ENCODE data around the gene CCDC74A.
"Not testable (repeated sequence)": the region's sequence is repeated elsewhere in the genome, so short reads cannot be mapped to it uniquely, and the experiment has no call there.

CCDC74A gene

DNA sequence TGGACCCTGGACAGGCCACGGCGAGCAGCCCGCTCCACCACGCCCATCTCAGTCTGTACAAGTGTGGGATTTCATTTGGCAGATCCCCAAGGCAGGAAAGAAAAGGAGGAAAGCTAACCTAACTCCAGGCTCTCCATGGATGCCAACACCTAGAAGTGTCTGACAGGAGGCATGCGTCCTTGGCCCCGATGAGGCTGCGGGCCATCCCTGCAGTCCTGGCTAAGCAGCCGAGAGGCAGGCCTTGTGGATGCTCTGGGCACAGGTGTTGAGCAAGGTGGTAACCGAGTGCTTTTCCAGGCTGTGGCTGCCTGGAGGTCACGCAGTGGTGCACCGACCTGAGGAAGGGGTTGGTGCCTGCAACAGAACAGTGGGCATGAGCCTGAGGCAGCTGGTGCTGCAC, 7.3 kb downstream of the CCDC74A start:
- DNase-seq (ENCODE audit: low read depth in 1 of 2, low spot score in 1 of 2) = not testable (repeated sequence)

DNA sequence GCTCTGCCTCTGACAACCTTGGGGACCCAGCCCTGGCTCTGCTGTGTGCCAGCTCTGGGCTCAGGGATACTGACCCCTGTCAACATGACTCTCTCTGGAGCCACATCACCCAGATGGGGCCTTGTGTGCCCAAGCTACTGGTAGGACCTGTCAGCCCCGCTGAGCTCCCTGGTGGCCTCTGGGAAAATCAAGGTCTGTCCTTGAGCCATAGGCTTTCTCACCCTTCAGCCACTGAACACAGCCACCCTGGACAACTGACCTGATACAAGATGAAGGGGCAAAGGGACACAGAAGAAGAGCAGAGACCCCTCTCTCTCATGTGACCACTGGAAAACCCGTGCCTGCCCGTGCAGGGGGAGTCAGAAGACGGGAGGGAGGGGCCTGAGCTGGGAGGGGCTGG, 7.8 kb downstream of the CCDC74A start:
- TF ChIP-seq, protein P1, sequence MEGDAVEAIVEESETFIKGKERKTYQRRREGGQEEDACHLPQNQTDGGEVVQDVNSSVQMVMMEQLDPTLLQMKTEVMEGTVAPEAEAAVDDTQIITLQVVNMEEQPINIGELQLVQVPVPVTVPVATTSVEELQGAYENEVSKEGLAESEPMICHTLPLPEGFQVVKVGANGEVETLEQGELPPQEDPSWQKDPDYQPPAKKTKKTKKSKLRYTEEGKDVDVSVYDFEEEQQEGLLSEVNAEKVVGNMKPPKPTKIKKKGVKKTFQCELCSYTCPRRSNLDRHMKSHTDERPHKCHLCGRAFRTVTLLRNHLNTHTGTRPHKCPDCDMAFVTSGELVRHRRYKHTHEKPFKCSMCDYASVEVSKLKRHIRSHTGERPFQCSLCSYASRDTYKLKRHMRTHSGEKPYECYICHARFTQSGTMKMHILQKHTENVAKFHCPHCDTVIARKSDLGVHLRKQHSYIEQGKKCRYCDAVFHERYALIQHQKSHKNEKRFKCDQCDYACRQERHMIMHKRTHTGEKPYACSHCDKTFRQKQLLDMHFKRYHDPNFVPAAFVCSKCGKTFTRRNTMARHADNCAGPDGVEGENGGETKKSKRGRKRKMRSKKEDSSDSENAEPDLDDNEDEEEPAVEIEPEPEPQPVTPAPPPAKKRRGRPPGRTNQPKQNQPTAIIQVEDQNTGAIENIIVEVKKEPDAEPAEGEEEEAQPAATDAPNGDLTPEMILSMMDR (IDR thresholded peaks at IDR 0.05; ENCODE audit: insufficient read depth, low read length) = no peak
- TF ChIP-seq SPI1 (IDR thresholded peaks at IDR 0.05; ENCODE audit: borderline replicate concordance, low read depth) (no peak), GABPA (IDR thresholded peaks at IDR 0.05; ENCODE audit: low read depth) (no peak), POLR2AphosphoS5 (IDR thresholded peaks at IDR 0.05; ENCODE audit: low read depth) (no peak)
- TF ChIP-seq, protein P2, sequence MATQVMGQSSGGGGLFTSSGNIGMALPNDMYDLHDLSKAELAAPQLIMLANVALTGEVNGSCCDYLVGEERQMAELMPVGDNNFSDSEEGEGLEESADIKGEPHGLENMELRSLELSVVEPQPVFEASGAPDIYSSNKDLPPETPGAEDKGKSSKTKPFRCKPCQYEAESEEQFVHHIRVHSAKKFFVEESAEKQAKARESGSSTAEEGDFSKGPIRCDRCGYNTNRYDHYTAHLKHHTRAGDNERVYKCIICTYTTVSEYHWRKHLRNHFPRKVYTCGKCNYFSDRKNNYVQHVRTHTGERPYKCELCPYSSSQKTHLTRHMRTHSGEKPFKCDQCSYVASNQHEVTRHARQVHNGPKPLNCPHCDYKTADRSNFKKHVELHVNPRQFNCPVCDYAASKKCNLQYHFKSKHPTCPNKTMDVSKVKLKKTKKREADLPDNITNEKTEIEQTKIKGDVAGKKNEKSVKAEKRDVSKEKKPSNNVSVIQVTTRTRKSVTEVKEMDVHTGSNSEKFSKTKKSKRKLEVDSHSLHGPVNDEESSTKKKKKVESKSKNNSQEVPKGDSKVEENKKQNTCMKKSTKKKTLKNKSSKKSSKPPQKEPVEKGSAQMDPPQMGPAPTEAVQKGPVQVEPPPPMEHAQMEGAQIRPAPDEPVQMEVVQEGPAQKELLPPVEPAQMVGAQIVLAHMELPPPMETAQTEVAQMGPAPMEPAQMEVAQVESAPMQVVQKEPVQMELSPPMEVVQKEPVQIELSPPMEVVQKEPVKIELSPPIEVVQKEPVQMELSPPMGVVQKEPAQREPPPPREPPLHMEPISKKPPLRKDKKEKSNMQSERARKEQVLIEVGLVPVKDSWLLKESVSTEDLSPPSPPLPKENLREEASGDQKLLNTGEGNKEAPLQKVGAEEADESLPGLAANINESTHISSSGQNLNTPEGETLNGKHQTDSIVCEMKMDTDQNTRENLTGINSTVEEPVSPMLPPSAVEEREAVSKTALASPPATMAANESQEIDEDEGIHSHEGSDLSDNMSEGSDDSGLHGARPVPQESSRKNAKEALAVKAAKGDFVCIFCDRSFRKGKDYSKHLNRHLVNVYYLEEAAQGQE (IDR thresholded peaks at IDR 0.05; ENCODE audit: insufficient replicate concordance, low read depth) = no peak
- Histone ChIP-seq H3K4me3 (replicated peaks; ENCODE audit: insufficient read depth, low read length) (no peak overlapping the region), H3K27ac (replicated peaks) (no peak overlapping the region), H3K27me3 (ENCODE audit: insufficient read depth, poor library complexity, severe bottlenecking) (no peaks in the 10 kb centered on the region)
- DNase-seq (ENCODE audit: low read depth in 1 of 2, low spot score in 1 of 2) = no peak

More for the DNA sequence above, 7.3 kb downstream of the CCDC74A start:
- H3K4me3 ChIP-seq (replicated peaks; ENCODE audit: insufficient read depth, low read length); H3K27ac ChIP-seq (replicated peaks); H3K27me3 ChIP-seq (ENCODE audit: insufficient read depth, poor library complexity, severe bottlenecking): not testable (repeated sequence)

DNA sequence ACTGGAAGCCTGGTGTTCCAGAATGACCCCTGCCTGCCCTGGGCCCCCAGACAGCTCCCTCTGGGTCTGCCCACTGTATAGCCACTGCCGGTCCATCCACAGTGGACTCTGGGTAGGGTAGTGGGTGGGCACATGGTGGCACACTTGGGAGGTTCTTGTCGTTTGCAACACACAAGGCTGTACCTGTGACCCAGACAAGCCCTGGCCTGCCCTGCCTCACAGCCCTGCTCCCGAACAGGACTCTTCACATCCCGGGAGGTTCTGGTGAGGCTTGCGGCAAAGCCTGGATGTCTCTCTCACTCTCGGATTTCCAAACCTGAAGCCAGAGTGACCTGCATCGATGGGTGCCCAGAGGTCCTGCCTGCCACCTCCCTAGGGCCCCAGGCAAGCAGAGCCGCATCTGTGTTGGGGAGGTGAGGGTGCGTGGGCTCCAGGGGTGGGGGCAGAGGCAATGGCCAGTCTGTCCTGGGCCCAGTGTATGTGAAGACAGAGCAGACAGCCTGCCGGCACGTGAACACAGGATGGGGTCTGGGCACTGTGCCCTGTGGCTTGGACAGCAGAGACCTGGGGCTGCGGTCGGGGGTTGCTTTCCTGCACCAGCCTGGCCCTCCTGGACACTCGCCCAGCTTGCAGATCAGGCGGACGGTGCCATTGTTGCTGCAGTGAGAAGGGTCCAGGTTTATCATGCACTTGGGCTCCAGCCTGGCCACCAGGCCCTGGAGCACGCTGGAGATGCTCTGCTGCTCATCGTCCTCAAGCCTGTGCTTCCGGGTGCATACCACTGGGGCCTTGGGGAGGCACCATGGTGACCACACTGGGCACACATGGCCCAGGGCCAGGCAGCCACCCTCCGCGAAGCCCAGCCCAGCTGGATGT, 8.5 kb downstream of the CCDC74A start:
- not testable (repeated sequence) for H3K27me3 ChIP-seq (ENCODE audit: insufficient read depth, poor library complexity, severe bottlenecking); H3K4me3 ChIP-seq (replicated peaks; ENCODE audit: insufficient read depth, low read length); H3K27ac ChIP-seq (replicated peaks); DNase-seq (ENCODE audit: low read depth in 1 of 2, low spot score in 1 of 2)

DNA sequence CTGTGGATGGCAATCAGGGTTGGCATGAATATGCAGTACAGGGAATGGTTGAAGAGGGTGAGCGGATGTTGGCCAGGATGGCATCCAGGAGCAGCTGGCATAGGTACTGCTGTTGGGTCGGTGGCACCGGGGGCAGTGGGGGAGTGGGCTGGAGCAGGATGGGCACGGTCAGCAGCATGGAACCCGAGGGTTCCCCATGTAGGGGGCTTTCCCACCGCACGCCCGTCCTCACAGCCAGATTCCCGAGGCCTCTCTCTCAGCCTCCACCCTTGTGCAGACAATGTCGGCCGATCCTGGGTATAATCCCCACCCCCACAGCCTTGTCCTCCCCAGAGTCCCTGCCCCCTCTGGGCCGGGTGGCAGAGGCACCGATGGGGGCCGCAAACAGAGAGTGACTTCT, 9.2 kb downstream of the CCDC74A start:
- not testable (repeated sequence) for DNase-seq (ENCODE audit: low read depth in 1 of 2, low spot score in 1 of 2); H3K4me3 ChIP-seq (replicated peaks; ENCODE audit: insufficient read depth, low read length); H3K27ac ChIP-seq (replicated peaks); H3K27me3 ChIP-seq (ENCODE audit: insufficient read depth, poor library complexity, severe bottlenecking)

DNA sequence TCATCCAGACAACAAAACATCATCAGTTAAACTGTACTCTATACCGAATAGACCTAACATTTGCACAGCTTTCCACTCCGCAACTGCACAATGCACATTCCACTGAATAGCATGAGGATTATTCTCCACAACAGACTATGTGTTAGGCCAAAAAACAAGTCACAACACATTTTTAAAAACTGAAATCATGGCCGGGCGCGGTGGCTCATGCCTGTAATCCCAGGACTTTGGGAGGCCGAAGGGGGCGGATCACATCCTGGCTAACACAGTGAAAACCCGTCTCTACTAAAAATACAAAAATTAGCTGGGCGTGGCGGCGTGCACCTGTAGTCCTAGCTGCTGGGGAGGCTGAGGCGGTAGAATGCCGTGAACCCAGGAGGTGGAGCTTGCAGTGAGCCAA, 11.2 kb downstream of the CCDC74A start:
- not testable (repeated sequence) for DNase-seq (ENCODE audit: low read depth in 1 of 2, low spot score in 1 of 2); H3K27ac ChIP-seq (replicated peaks); H3K27me3 ChIP-seq (ENCODE audit: insufficient read depth, poor library complexity, severe bottlenecking); H3K4me3 ChIP-seq (replicated peaks; ENCODE audit: insufficient read depth, low read length)

DNA sequence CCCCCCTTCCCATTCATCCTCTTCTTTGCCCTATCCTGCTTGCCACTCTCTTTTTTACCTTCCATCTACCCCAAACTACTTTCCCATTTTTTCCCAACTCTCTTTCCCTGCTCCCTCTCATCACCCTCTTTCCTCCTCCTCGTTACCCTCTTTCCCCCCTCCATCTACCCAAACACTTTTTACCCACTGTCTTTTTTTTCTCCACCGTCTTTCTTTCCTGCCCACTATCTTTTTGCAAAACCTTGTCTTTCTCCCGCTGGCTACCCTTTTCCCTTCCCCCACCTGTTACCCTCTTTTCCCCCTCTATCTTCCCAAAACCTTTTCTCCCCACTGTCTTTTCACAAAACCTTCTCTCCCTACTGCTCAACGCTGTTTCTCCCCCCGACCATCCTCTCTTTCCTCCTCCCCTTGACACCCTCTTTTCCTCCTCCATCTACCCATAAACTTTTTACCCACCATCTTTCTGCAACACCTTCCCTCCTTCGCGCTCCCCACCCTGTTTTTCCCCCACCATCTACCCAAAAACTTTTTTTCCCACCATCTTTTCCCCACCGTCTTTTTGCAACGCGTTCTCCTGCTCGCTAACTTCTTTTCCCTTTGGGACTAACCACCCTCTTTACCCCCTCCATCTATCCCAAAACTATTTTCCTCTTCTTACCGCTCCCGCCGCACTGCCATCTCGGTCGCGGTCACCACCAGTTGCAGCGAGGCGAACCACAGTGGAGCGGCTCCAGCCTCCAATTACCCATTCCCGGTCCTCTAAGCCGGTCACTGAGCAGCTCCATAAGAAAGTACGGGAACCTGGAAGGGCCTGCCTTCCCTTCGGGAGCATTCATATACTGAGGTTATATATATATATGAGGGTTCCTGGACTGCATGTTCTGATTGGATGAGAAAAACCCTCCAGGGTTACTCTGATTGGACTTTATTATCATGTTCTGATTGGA, 15.0 kb downstream of the CCDC74A start:
- Histone ChIP-seq H3K4me3 (replicated peaks; ENCODE audit: insufficient read depth, low read length) (no peak overlapping the region), H3K27me3 (ENCODE audit: insufficient read depth, poor library complexity, severe bottlenecking) (no peaks in the 10 kb centered on the region), H3K27ac (replicated peaks) (no peak overlapping the region)
- no peak for DNase-seq (ENCODE audit: low read depth in 1 of 2, low spot score in 1 of 2)
- TF ChIP-seq, protein P1 (IDR thresholded peaks at IDR 0.05; ENCODE audit: insufficient read depth, low read length) = no peak
- TF ChIP-seq, protein P2 (IDR thresholded peaks at IDR 0.05; ENCODE audit: insufficient replicate concordance, low read depth) = no peak
- TF ChIP-seq POLR2AphosphoS5 (IDR thresholded peaks at IDR 0.05; ENCODE audit: low read depth) (no peak), GABPA (IDR thresholded peaks at IDR 0.05; ENCODE audit: low read depth) (no peak), SPI1 (IDR thresholded peaks at IDR 0.05; ENCODE audit: borderline replicate concordance, low read depth) (no peak)

All from HL-60 (cell line).